ENCODE results near the gene NKD1. TPM values are rescaled to one million over a fixed set of nuclear protein-coding genes. Genes with fewer than 3 reads are reported as not detected.

Gene NKD1
- total RNA-seq, 6 donors from 2014 or later = 9.9 to 59.7 (median 21.4) TPM

GRCh38 chr16:50565428-50565827 lies 17.2 kb downstream of the NKD1 start:
- peaks cover 0 to 3% (median 0%) of the 10 kb centered on the region in 4 donors for H3K36me3 ChIP-seq
- TF ChIP-seq POLR2AphosphoS5 (IDR thresholded peaks at IDR 0.05) = no peak
- TF ChIP-seq EP300 (IDR thresholded peaks at IDR 0.05) = no peak
- no peak for TF ChIP-seq POLR2A (IDR thresholded peaks at IDR 0.05)
- no peak for TF ChIP-seq CTCF (IDR thresholded peaks at IDR 0.05)
- DNase-seq = no peak
- 97 to 98% methylated on average over 5 of the region's 5 CpGs for WGBS, 2 donors
- H3K4me1 ChIP-seq = peaks cover 0 to 4% (median 0%) of the 10 kb centered on the region in 4 donors
- no peak for ATAC-seq (ENCODE audit: low FRiP score in 2 of 2)
- no peak overlapping the region for H3K27ac ChIP-seq
- no peaks in the 10 kb centered on the region for H3K27me3 ChIP-seq
- no peak overlapping the region for H3K4me3 ChIP-seq
- peaks cover 0 to 3% (median 0%) of the 10 kb centered on the region in 4 donors for H3K9me3 ChIP-seq

DNA sequence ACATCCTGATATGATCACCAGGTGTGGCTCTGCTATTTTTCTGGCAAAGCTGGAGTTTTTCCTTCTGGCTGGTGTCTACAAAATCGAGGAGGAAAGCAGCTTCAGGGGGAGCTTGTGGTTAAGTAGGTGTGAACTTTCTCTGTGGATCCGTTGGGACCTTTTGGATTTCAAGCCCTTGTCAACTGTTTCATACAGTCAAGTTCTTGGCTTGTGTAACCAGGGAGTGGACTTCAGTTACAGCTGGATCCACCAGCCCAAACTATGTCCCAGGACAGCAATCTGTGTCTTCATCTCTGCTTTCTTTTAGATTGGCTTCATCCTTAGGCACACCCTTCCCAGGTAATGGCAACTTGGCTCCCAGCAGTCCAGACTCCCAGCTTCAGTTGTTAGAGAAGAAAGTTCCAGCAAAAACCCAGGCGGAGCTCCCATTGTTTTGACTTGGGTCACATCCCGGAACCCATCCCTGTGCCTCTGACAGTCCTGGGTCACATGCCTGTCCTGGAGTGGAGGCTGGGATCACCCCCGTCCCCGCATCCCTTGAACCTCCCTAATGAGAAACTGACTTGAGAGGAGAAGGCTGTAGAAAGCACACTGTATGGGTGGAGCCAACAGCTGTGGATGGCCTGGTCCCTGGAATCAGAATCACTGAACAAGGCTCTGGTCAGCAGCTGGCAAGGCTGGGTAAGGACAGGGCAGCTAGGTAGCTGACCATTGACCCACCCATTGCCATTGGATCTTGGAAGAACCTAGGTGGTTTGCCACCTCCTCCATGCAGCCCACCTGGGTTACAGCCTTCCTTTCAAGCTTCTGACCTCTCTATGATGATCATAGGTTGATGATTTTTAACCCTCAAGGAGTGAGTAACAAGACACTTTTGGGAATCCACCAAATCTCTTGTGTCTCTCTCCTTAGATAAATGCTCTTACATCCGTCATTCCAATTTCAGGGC lies 18.1 kb downstream of the NKD1 start:
- Histone ChIP-seq H3K27ac (peak overlapping the region in 2 of 4 donors; percentile 1 to 29), H3K4me1 (peaks cover 0 to 4% (median 0%) of the 10 kb centered on the region in 4 donors), H3K27me3 (no peaks in the 10 kb centered on the region), H3K9me3 (peaks cover 0 to 2% (median 0%) of the 10 kb centered on the region in 4 donors), H3K36me3 (no peaks in the 10 kb centered on the region), H3K4me3 (no peak overlapping the region)
- ATAC-seq (ENCODE audit: low FRiP score in 2 of 2) (no peak), DNase-seq (no peak)
- 80 to 83% methylated on average over 7 of the region's 7 CpGs for WGBS, 2 donors
- no peak for TF ChIP-seq EP300 (IDR thresholded peaks at IDR 0.05)
- no peak for TF ChIP-seq CTCF (IDR thresholded peaks at IDR 0.05)
- no peak for TF ChIP-seq POLR2AphosphoS5 (IDR thresholded peaks at IDR 0.05)
- no peak for TF ChIP-seq POLR2A (IDR thresholded peaks at IDR 0.05)

- WGBS, 2 donors = 67 to 79% methylated on average over 4 to 5 of the region's 5 CpGs
- no peak for DNase-seq
- Histone ChIP-seq H3K27me3 (no peaks in the 10 kb centered on the region), H3K4me1 (peaks cover 0 to 9% (median 0%) of the 10 kb centered on the region in 4 donors), H3K9me3 (no peaks in the 10 kb centered on the region), H3K4me3 (no peak overlapping the region), H3K36me3 (no peaks in the 10 kb centered on the region), H3K27ac (peak overlapping the region in 3 of 4 donors; percentile 39 to 59 (median 43))
- TF ChIP-seq CTCF (IDR thresholded peaks at IDR 0.05) (no peak), EP300 (IDR thresholded peaks at IDR 0.05) (no peak), POLR2A (IDR thresholded peaks at IDR 0.05) (no peak), POLR2AphosphoS5 (IDR thresholded peaks at IDR 0.05) (no peak)
- ATAC-seq (ENCODE audit: low FRiP score in 2 of 2) = no peak
These were observed 19.5 kb downstream of the NKD1 start for GRCh38 chr16:50567651-50568050.

GRCh38 chr16:50568187-50568815 lies 20.1 kb downstream of the NKD1 start:
- Histone ChIP-seq H3K36me3 (no peaks in the 10 kb centered on the region), H3K4me3 (no peak overlapping the region), H3K27ac (peak overlapping the region in 3 of 4 donors; percentile 25 to 59 (median 43)), H3K27me3 (no peaks in the 10 kb centered on the region), H3K9me3 (no peaks in the 10 kb centered on the region), H3K4me1 (peaks cover 0 to 9% (median 0%) of the 10 kb centered on the region in 4 donors)
- ATAC-seq (ENCODE audit: low FRiP score in 2 of 2) (no peak), DNase-seq (no peak)
- 69 to 79% methylated on average over 9 of the region's 9 CpGs for WGBS, 2 donors
- TF ChIP-seq POLR2AphosphoS5 (IDR thresholded peaks at IDR 0.05) (no peak), CTCF (IDR thresholded peaks at IDR 0.05) (no peak), POLR2A (IDR thresholded peaks at IDR 0.05) (no peak), EP300 (IDR thresholded peaks at IDR 0.05) (no peak)
